OCI-LY7 (cell line): ENCODE results near the gene CPNE9. TPM values are rescaled to one million over a fixed set of nuclear protein-coding genes. Genes with fewer than 3 reads are reported as not detected.

Experiments
- BruUV-seq: library from RNA; stranded (reverse); fragments of 400-500 nt; replicated peaks from 2 replicates; lab custom pipeline; 2021; lab: Mats Ljungman, UMichigan
- CTCF ChIA-PET: fragments of 300-600 bp; sonication (Branson Sonifier 250); formaldehyde crosslinking; loops from one replicate; lab custom pipeline; 2022; ENCODE audit warnings: antibody characterized with exemption; ENCODE audit not compliant: unreplicated experiment; lab: Charles Lee
- POLR2A ChIA-PET: fragments of 300-600 bp; sonication (Branson Sonifier 250); formaldehyde crosslinking; loops from one replicate; lab custom pipeline; 2022; ENCODE audit warnings: antibody characterized with exemption; lab: Charles Lee
- DNase-seq: peaks from one replicate; pipeline ENCODE4 v3.0.0-alpha.2; 2015; ENCODE audit warnings: low spot score
- H2AFZ ChIP-seq: fragments of 200-600 bp; sonication (generic), shearing (Covaris generic); 2 replicates; pipeline ENCODE4 v1.6.1; 2014; ENCODE audit warnings: mild to moderate bottlenecking, antibody characterized with exemption, low read length, moderate library complexity
- H3K27ac ChIP-seq: fragments of 200-600 bp; sonication (generic); 2 replicates; pipeline ENCODE4 v1.5.1; 2014; ENCODE audit warnings: mixed run types, low read depth, mild to moderate bottlenecking, moderate library complexity, low read length, inconsistent platforms; ENCODE audit not compliant: poor library complexity, severe bottlenecking
- H3K36me3 ChIP-seq: fragments of 200-600 bp; sonication (generic); 2 replicates; pipeline ENCODE4 v1.6.1; 2014; ENCODE audit warnings: mild to moderate bottlenecking, antibody characterized with exemption, low read length, moderate library complexity, mixed read lengths; ENCODE audit not compliant: insufficient read depth
- H3K4me1 ChIP-seq: fragments of 200-600 bp; sonication (generic); 2 replicates; pipeline ENCODE4 v1.5.1; 2014; ENCODE audit warnings: mild to moderate bottlenecking, low read length; ENCODE audit not compliant: insufficient read depth, poor library complexity, severe bottlenecking
- H3K4me2 ChIP-seq: fragments of 200-600 bp; sonication (generic); 2 replicates; pipeline ENCODE4 v1.6.1; 2014; ENCODE audit warnings: mild to moderate bottlenecking, low read length
- H3K4me3 ChIP-seq: fragments of 200-600 bp; sonication (generic); 2 replicates; pipeline ENCODE4 v1.5.1; 2014; ENCODE audit warnings: mild to moderate bottlenecking, low read depth, low read length; ENCODE audit not compliant: poor library complexity, severe bottlenecking
- H3K79me2 ChIP-seq: fragments of 200-600 bp; sonication (generic); 2 replicates; pipeline ENCODE4 v1.6.1; 2016; ENCODE audit warnings: low read depth, mild to moderate bottlenecking, low read length, moderate library complexity, mixed read lengths; ENCODE audit not compliant: insufficient read depth
- H3K9me2 ChIP-seq: fragments of 200-600 bp; sonication (generic); 2 replicates; pipeline ENCODE4 v1.6.1; 2016; ENCODE audit warnings: mild to moderate bottlenecking, low read length, mixed read lengths; ENCODE audit not compliant: insufficient read depth
- H3K9me3 ChIP-seq: fragments of 200-600 bp; sonication (generic); 2 replicates; pipeline ENCODE4 v1.6.1; 2014; ENCODE audit warnings: mild to moderate bottlenecking, mixed run types, low read length, mixed read lengths
- H4K20me1 ChIP-seq: fragments of 200-600 bp; sonication (generic); 2 replicates; pipeline ENCODE4 v1.6.1; 2014; ENCODE audit warnings: mild to moderate bottlenecking, antibody characterized with exemption, low read length, moderate library complexity, mixed read lengths; ENCODE audit not compliant: insufficient read depth
- EZH2phosphoT487 ChIP-seq: fragments of 200-600 bp; sonication (generic); IDR thresholded peaks from 2 replicates; pipeline ENCODE4 v1.6.1; 2018; ENCODE audit warnings: low read depth, borderline replicate concordance, mild to moderate bottlenecking, mixed run types, antibody characterized with exemption, low read length, moderate library complexity, mixed read lengths
- intact Hi-C: fragments of 100-400 bp; cut with micrococcal nuclease; formaldehyde crosslinking; loops from one replicate; pipeline ENCODE4 v1.10.0; 2022; ENCODE audit not compliant: unreplicated experiment
- total RNA-seq, 2 experiments: library from RNA; depleted of rRNA in 1 of 2; stranded (reverse); fragments of >200 nt in 1 of 2; shearing (Covaris generic) in 1 of 2; gene quantifications; 2 replicates each; pipeline ENCODE4 v1.2.3, GENCODE V29; 2014 to 2022
- TF ChIP-seq, protein P1 (sequence below): fragments of 200-600 bp; sonication (generic); conservative IDR thresholded peaks from 2 replicates; pipeline ENCODE4 v1.5.1; 2014; ENCODE audit warnings: mild to moderate bottlenecking, antibody characterized with exemption, low read length, moderate library complexity, mixed read lengths

CPNE9 gene
- total RNA-seq, 2 experiments from 2014 or later = not detected

DNA sequence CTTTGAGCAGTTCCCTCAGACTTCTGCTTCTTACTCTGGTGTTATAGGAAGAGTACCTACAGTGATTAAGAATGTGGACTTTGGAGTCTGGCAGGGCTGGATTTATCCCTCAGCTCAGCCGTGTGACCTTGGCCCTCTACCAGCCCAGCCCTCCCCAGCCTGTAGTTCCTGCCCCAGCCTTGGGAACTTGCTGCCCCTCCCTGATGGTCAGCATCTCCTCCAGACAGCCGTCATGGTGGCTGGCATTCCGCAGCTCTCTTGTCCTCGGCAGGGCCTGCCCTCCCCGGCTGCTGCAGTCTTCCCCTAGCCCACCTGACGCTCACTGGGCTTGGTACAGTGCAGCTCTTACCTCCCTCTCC, 21.9 kb upstream of the CPNE9 start:
- H3K9me2 ChIP-seq = no peaks in the 10 kb centered on the region
- no peak for TF ChIP-seq EZH2phosphoT487
- TF ChIP-seq, protein P1, sequence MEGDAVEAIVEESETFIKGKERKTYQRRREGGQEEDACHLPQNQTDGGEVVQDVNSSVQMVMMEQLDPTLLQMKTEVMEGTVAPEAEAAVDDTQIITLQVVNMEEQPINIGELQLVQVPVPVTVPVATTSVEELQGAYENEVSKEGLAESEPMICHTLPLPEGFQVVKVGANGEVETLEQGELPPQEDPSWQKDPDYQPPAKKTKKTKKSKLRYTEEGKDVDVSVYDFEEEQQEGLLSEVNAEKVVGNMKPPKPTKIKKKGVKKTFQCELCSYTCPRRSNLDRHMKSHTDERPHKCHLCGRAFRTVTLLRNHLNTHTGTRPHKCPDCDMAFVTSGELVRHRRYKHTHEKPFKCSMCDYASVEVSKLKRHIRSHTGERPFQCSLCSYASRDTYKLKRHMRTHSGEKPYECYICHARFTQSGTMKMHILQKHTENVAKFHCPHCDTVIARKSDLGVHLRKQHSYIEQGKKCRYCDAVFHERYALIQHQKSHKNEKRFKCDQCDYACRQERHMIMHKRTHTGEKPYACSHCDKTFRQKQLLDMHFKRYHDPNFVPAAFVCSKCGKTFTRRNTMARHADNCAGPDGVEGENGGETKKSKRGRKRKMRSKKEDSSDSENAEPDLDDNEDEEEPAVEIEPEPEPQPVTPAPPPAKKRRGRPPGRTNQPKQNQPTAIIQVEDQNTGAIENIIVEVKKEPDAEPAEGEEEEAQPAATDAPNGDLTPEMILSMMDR = no peak
- H2AFZ ChIP-seq = no peak overlapping the region
- DNase-seq = no peak
- no peaks in the 10 kb centered on the region for H3K4me1 ChIP-seq
- intact Hi-C loops = no loop called here
- CTCF ChIA-PET = no interaction called here
- no peak overlapping the region for H3K4me3 ChIP-seq
- H3K27ac ChIP-seq = no peak overlapping the region
- POLR2A ChIA-PET = interaction anchor here (0.6 kb wide), 1 partner anchor 71 kb away, joined by 5 read pairs; no protein-coding TSS in a partner anchor
- BruUV-seq = no TSS peak
- H3K79me2 ChIP-seq = no peaks in the 10 kb centered on the region
- H3K4me2 ChIP-seq = no peak overlapping the region
- H3K9me3 ChIP-seq = no peaks in the 10 kb centered on the region
- H3K36me3 ChIP-seq = peaks cover 84% of the 10 kb centered on the region
- no peaks in the 10 kb centered on the region for H4K20me1 ChIP-seq

DNA sequence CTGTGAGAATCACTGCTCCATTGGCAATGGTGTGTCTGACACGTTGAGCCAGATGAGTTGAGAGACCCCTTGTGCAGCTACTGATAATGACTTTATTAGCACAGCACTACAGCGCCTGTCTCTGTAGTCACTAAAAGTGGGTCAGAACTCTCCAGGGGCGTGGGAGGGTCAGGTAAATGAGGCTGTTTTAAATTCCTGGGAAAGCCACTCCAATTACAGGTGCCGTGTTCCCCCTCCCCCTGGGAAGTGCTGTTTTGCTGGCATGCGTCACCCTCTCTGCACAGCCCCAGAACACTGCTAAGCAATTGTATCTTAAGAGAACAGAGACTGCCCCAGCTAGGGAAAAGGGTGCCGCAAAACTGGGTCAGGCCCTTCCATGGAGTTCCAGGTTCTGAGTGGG, 21.5 kb upstream of the CPNE9 start:
- peaks cover 80% of the 10 kb centered on the region for H3K36me3 ChIP-seq
- ChIA-PET CTCF (no interaction called here), POLR2A (no interaction called here)
- H4K20me1 ChIP-seq = no peaks in the 10 kb centered on the region
- no peaks in the 10 kb centered on the region for H3K9me2 ChIP-seq
- BruUV-seq = no TSS peak
- TF ChIP-seq, protein P1 = no peak
- TF ChIP-seq EZH2phosphoT487 = no peak
- intact Hi-C loops = no loop called here
- H3K4me2 ChIP-seq = no peak overlapping the region
- H3K4me1 ChIP-seq = no peaks in the 10 kb centered on the region
- no peak overlapping the region for H3K4me3 ChIP-seq
- no peak for DNase-seq
- no peaks in the 10 kb centered on the region for H3K79me2 ChIP-seq
- no peaks in the 10 kb centered on the region for H3K9me3 ChIP-seq
- no peak overlapping the region for H3K27ac ChIP-seq
- no peak overlapping the region for H2AFZ ChIP-seq

DNA sequence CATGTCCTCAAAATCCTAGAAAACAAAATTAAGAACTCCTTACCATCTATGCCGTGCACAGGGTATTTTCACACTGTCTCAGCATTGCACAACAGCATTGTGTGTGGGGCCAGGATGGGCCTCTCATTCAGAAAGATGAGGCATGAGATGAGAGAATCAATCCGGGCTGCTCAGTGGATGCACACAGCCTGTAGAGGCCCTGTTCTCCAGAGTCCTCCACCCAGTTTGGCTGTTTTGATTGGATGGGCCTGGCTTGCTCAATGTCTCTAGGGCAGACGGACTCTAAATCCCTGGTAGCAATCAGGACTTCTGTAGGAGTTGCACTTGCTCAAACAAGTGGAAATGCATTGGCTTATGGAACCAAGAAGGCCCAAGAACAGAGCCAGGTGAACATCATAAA, 20.2 kb upstream of the CPNE9 start:
- H4K20me1 ChIP-seq = no peaks in the 10 kb centered on the region
- CTCF ChIA-PET = no interaction called here
- BruUV-seq = no TSS peak

More for the DNA sequence above, 20.2 kb upstream of the CPNE9 start:
- H3K4me1 ChIP-seq = no peaks in the 10 kb centered on the region
- H3K4me2 ChIP-seq = no peak overlapping the region
- intact Hi-C loops = no loop called here
- no peak overlapping the region for H3K4me3 ChIP-seq
- H3K27ac ChIP-seq = no peak overlapping the region
- TF ChIP-seq EZH2phosphoT487 = no peak
- TF ChIP-seq, protein P1 = no peak
- no peak for DNase-seq
- H3K36me3 ChIP-seq = peaks cover 76% of the 10 kb centered on the region
- POLR2A ChIA-PET = no interaction called here
- no peaks in the 10 kb centered on the region for H3K79me2 ChIP-seq
- no peaks in the 10 kb centered on the region for H3K9me3 ChIP-seq
- no peak overlapping the region for H2AFZ ChIP-seq
- H3K9me2 ChIP-seq = no peaks in the 10 kb centered on the region
